ENCODE data around the gene TBXA2R. TPM values are rescaled to one million over a fixed set of nuclear protein-coding genes. Genes with fewer than 3 reads are reported as not detected.

TBXA2R gene
- total RNA-seq, 2 donors from 2014 or later = 0.32 to 0.37 TPM

DNA sequence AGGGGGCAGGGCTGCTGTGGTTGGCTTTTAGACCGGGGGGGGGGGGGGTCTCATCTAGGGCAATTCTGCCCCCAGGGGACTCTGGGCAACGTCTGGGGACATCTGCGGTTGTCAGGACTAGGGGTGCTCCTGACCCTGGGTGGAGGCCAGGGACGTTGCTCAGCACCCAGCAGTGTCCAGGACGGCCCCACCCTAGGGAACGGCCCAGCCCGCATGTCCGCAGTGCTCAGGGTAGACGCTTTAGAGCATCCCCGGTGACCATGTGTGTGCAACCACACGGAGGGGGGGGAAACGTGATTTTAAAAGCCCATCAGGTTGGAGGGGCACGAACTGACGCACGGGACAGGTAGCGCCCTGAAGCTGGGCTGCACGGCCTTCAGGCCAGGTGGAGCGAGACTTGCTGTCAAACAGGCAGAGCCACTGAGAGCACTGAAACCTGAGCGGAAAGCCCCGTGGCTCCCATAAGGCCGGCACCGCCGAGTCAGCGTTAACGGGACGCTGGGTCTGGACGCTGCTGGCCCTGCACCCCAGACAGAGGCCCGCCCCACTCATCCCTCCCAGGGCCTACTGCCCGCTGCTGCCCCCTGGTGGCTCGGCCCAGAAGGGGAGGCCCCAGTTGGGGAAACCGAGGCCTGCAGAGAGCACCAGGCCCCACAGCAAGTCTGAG is 11.6 kb upstream of the TBXA2R start:
- peaks cover 13% of the 10 kb centered on the region for H3K36me3 Mint-ChIP-seq (ENCODE audit: low read depth)
- no peaks in the 10 kb centered on the region for H3K27me3 Mint-ChIP-seq
- H3K4me1 Mint-ChIP-seq = no peaks in the 10 kb centered on the region
- no peaks in the 10 kb centered on the region for H3K9me3 Mint-ChIP-seq
- no peak overlapping the region for H3K4me3 Mint-ChIP-seq
- H3K27ac Mint-ChIP-seq = no peak overlapping the region
- ATAC-seq (replicated peaks) = peak; percentile 77

DNA sequence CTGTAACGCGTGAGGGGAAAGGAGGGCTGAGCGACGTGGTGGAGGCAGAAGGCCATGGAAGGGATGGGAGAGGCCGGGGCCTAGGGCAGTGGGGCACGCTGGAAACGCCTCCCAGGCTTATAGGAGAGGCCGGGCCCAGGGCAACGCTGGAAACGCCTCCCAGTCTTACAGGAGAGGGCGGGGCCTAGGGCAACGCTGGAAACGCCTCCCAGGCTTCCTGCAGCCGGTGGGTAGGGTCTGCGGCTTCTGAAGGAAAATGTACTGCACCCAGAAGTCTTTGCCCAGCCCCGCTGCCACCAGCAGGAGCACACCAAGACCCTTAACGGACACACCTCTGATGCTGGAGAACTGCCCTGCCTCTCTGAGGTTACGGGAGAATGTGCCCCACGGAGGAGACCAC is 10.8 kb upstream of the TBXA2R start:
- no peak overlapping the region for H3K4me3 Mint-ChIP-seq
- H3K27me3 Mint-ChIP-seq = no peaks in the 10 kb centered on the region
- no peaks in the 10 kb centered on the region for H3K4me1 Mint-ChIP-seq
- peak overlapping the region; percentile 21 for H3K27ac Mint-ChIP-seq
- H3K9me3 Mint-ChIP-seq = no peaks in the 10 kb centered on the region
- ATAC-seq (replicated peaks) = no peak
- peaks cover 6% of the 10 kb centered on the region for H3K36me3 Mint-ChIP-seq (ENCODE audit: low read depth)

DNA sequence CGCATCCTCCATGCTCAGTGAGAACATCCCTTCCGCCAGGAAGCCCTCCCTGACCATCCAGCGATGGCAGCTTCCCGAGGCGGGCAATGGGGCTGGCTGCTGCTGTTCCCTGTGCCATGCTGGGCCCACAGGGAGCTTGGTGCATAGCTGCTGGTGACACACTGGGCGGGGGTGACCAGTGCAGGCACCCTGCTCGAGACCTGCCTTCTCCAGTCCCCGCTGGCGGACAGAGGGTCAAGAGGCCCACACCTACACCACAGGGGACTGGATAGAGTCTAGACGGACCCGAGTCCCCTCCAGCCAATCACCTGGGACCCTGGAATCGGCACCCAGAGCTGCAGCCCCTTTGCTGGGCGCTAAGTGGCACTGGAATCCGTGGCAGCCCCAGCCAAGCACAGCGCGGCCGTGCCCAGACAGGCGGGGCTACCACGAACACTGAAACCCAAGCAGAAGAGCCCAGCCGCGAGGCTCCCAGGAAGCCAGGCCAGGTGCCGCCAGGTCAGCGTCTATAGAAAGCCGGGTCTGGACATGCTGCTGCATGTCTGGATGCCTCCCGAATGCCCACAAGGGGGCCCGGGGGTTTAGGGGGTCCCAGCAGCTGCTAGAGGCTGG is 9.0 kb upstream of the TBXA2R start:
- Mint-ChIP-seq H3K9me3 (no peaks in the 10 kb centered on the region), H3K4me3 (no peak overlapping the region), H3K27me3 (no peaks in the 10 kb centered on the region), H3K4me1 (no peaks in the 10 kb centered on the region), H3K27ac (no peak overlapping the region), H3K36me3 (ENCODE audit: low read depth) (peaks cover 5% of the 10 kb centered on the region)
- ATAC-seq (replicated peaks) = no peak

DNA sequence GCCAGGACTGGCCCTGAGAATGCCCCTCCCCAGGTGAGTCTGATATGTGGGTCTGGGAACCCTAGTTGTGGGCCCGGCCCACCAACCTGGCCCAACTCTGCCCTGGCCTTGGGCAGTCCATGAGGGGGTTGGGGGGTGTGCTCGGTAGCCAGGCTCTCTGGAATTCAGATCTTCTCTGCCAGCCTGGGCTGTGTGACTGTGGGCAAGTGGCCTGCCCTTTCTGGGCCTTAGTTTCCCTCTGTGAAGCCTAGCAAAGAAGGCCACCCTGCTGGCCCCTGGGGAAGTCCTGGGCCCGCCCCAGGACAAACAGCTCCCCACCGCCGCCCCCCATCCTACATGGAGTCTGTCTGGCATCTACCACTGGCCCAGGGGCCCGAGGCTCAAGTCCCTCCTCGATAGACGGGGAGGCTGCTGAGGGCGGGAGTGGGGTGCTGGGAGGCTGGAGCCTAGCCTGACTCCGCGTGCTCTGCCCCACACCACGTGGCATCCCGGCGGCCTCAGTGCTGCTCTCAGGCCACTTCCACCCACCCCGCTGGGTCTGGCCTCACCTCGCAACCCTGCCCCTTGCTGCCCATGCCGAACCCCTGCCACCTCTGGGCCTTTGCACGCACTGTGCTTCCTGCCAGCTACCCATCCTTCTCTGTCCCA is 8.3 kb upstream of the TBXA2R start:
- no peaks in the 10 kb centered on the region for H3K9me3 Mint-ChIP-seq
- H3K4me1 Mint-ChIP-seq = no peaks in the 10 kb centered on the region
- peaks cover 5% of the 10 kb centered on the region for H3K36me3 Mint-ChIP-seq (ENCODE audit: low read depth)
- no peak overlapping the region for H3K27ac Mint-ChIP-seq
- H3K27me3 Mint-ChIP-seq = no peaks in the 10 kb centered on the region
- ATAC-seq (replicated peaks) = no peak
- H3K4me3 Mint-ChIP-seq = no peak overlapping the region

DNA sequence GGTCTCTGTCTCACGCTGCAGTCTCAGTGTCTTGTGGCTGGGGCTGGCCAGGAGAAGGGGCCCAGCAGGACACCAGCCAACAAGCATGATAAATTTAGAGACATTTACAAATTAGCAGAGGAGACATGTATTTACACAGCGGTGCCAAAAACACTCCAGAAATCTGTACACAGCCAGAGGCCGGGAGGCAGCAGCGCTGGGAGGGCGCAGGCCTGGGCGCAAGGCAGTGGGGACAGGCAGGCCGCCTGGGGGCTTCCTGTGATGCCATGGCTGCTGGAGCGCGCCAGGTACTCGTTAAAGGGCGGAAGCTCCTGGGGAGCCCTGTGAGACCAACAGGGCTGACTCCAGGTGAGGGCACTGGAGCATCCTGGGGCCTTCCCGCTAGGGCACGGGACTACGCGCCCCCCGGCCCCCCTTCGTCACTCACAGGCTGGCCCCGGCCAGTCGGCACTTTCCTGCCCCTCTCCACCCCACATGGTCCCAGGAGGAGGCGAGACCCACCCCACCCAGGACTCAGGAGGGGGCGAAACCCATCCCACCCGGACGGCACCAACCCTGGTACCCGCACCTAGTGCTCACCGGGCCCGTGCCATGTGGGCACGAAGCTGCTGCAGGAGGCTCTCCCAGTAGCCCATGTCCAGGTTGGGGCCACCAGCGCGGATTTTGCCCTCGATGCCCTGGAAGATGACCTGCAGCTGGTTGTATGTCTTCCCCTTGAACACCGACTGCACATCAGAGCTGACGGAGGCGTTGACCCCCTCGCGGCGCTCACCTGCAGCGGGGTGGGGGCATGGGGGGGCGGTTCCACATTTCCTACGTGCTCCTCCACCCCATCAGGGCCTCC is 7.4 kb upstream of the TBXA2R start:
- Mint-ChIP-seq H3K9me3 (no peaks in the 10 kb centered on the region), H3K27ac (no peak overlapping the region), H3K27me3 (no peaks in the 10 kb centered on the region), H3K4me3 (no peak overlapping the region), H3K36me3 (ENCODE audit: low read depth) (peaks cover 5% of the 10 kb centered on the region), H3K4me1 (no peaks in the 10 kb centered on the region)
- ATAC-seq (replicated peaks) = no peak

DNA sequence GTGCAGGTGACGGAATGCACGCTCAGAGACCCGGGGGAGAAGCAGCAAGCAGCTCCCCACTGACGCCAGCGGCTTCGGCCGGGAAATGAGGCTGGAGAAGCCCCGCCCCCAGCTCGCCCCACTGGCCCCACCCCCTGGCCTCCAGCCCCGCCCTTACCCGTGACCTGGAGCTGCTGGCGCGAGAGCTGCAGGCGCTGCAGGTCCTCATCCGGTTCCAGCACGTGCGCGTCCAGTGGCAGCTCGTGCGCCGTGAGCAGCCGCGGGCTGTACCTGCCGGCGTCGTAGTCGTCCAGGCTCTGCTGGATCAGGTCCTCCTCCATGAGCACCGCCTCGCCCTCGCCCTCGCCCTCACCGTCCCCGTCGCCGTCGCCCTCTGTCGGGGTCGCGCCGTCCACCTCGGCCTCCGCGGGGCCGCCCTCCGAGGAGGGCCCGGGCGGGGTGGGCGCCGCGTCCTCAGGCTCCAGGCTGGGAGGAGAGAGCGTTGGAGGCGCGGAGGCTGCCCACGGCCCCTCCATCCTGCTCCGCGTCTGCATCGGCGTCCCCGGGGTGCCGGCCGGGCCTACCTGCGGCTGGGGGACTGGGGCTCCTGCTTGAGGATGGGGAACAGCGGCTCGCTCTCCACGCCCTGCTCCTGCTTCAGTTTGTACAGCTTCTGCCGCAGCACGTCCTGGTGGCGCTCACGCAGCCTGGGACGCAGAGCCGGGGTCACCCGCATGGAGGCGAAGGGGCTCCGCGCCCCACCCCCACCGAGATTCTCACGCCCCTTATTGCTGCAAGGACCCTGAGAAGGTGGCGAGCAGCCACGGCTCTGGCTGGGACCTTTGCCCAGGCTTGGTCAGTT is 6.4 kb upstream of the TBXA2R start:
- ATAC-seq (replicated peaks) = no peak
- H3K9me3 Mint-ChIP-seq = no peaks in the 10 kb centered on the region

DNA sequence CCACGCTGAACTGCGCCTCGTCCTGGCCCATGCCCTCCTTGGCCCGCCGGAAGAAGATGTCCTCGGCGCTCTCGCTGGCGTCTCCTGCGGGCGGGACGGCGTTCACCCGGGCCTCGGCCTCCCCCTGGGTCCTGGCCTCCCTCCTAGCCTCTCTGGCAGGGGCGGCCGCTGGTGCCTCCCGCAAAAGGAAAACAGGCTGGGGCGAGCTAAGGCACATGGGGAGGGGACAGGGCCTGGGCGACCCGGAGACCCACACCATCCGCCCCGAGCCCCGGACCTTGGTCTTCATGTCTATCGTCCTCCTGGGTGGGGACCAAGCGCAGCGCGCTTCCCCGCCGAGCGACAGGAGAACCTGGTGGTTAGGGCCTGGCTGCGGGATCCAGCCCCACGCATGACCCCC is 5.7 kb upstream of the TBXA2R start:
- Mint-ChIP-seq H3K27me3 (peaks cover 6% of the 10 kb centered on the region), H3K4me3 (no peak overlapping the region), H3K4me1 (no peaks in the 10 kb centered on the region), H3K9me3 (no peaks in the 10 kb centered on the region), H3K27ac (no peak overlapping the region), H3K36me3 (ENCODE audit: low read depth) (peaks cover 5% of the 10 kb centered on the region)
- ATAC-seq (replicated peaks) = no peak

More for the DNA sequence above, 6.4 kb upstream of the TBXA2R start:
- no peak overlapping the region for H3K4me3 Mint-ChIP-seq
- peaks cover 2% of the 10 kb centered on the region for H3K27me3 Mint-ChIP-seq
- H3K36me3 Mint-ChIP-seq (ENCODE audit: low read depth) = peaks cover 5% of the 10 kb centered on the region
- H3K4me1 Mint-ChIP-seq = no peaks in the 10 kb centered on the region
- no peak overlapping the region for H3K27ac Mint-ChIP-seq

DNA sequence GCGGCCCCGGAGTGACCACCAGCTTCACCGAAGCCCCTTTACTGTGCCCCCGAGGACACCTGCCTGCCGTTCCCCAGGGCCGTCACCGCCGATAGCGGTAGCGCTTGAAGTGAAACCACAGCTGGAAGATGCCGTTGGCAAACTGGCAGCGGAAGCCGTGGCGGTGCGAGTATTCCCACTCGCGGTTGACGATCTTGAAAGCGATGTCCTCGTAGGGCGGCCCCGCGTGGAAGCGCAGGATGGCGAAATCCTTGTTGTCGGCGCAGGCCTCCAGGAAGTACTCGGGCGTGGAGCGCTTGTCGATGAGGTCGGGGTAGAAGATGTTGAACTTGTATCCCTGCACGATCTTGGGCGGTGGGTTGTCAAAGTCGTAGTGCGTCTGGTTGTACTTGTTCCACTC is 5.2 kb upstream of the TBXA2R start:
- no peaks in the 10 kb centered on the region for H3K4me1 Mint-ChIP-seq

DNA sequence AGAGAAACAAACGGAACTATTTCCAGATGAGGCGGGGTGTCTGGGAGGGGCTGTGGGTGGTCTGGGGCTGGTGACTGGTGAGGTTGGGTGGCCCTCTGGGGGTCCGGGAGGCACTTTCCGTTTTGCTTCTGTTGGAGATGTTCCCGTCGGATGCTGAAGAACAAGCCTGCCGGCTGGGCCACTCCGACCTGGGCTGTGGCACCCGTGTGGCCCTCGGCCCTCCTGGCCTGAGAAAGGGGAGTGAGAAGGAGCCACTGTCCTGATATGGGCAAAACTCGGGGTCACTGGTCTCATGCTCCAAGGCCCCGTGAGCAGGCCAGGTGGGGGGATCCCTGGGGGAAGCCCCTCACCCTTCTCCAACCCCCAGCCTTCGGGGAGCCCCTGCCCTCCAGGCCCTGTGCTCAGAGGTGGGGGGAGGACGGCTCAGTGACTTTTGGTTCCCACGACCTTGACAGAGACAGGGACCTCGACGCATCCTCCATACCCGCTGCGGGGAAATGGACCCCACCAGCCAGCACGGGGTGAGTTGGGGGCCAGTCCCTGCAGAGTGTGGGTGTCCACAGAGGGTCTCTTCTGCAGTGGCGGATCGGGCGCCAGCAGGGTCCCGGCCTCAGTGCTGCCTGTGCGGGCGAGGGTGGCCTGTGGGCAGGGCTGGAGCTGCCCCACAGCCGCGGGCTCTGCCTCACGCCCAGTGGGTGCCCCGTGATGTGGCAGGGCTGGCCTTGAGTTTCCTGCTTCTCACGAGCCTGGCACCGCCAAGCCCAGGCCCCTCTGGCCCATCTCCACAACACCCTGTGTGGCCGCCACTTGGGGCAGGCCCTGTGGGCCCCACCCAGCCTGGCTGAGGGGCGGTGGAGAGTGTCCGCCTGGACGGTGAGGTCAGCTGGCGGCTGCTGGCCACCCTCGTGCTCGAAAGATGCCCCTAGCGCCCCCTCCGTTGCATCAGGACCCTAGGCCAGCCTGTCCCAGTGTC is 4.4 kb upstream of the TBXA2R start:
- Mint-ChIP-seq H3K36me3 (ENCODE audit: low read depth) (peaks cover 5% of the 10 kb centered on the region), H3K4me1 (no peaks in the 10 kb centered on the region), H3K27ac (no peak overlapping the region), H3K9me3 (no peaks in the 10 kb centered on the region), H3K27me3 (peaks cover 6% of the 10 kb centered on the region), H3K4me3 (no peak overlapping the region)
- no peak for ATAC-seq (replicated peaks)

More for the DNA sequence above, 5.2 kb upstream of the TBXA2R start:
- Mint-ChIP-seq H3K27me3 (peaks cover 6% of the 10 kb centered on the region), H3K36me3 (ENCODE audit: low read depth) (peaks cover 5% of the 10 kb centered on the region), H3K9me3 (no peaks in the 10 kb centered on the region), H3K27ac (no peak overlapping the region), H3K4me3 (no peak overlapping the region)
- ATAC-seq (replicated peaks) = no peak

DNA sequence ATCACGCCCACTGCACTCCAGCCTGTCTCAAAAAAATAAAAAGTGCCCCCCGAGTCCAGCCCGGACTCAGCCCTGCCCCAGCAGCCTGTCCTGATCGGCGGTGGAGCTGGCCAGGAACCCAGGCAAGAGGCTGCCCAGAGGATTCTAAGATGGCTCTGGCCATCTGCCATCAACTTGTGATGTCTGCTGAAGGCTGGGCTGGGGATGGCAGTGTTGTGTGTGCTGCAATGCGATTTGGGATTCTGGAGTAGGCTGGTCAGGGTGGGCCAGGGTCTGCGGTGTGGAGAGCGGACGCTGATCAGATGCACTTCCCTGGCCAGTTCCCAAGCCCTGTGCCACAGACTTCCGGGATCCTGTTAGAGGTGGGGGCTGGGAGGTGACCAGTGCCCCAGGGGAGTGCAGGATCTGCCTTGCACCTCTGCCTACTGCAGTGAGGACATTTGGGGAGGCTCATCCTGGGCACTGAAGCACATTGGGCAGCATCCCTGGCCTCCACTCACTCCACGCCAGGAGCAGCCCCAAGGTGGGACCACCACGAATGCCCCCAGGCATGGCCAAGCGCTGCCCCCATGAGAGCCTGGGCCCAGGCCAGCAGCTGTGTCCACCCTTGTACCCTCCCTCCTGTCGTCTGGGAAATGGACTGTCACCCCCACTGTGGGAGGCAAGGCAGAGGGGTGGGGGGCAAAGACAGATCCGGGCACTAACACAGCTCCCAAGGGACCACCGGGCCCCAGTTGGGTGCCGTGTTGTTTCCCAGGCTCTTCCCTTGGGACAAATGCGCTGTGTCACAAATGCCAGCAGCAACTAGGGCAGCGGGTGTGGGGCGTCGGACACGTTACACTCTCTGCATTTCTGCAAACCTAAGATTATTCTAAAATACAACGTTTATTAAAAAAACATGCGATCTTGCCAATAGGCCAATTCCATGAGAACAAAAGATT is 3.4 kb upstream of the TBXA2R start:
- Mint-ChIP-seq H3K4me1 (no peaks in the 10 kb centered on the region), H3K36me3 (ENCODE audit: low read depth) (peaks cover 5% of the 10 kb centered on the region), H3K27ac (no peak overlapping the region), H3K27me3 (peaks cover 6% of the 10 kb centered on the region), H3K9me3 (no peaks in the 10 kb centered on the region), H3K4me3 (no peak overlapping the region)
- ATAC-seq (replicated peaks) = no peak

DNA sequence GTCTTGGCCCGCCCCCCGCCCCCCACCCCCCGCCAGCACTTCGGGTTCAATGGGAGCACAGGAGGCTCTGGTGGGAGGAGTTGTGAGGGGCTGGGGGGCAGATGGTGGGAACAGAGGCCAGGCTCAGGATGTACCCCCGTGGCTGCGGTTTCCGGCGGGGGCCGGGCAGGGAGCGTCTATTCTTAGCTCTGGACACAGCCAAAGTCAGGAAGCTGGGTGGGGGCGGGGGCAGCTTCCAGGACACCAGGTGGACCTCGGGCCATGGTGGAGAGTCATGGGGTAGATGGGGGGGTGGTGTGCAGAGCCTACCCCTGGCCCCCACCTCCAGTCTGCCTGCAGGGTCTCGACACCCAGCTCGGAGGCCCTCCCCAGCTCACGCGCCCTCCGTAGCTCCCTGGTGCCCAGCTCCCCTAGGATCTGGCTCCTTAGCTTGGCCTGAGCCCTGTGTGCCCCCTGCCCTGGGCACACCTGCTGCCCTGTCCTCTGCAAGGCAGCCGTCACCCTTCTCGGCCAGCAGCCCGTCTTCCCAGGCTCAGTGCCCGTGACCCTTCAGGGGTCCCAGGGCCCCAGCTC is 2.2 kb upstream of the TBXA2R start:
- ATAC-seq (replicated peaks) = no peak
- Mint-ChIP-seq H3K36me3 (ENCODE audit: low read depth) (peaks cover 5% of the 10 kb centered on the region), H3K27me3 (peaks cover 9% of the 10 kb centered on the region), H3K27ac (no peak overlapping the region), H3K4me1 (no peaks in the 10 kb centered on the region), H3K9me3 (no peaks in the 10 kb centered on the region), H3K4me3 (no peak overlapping the region)

DNA sequence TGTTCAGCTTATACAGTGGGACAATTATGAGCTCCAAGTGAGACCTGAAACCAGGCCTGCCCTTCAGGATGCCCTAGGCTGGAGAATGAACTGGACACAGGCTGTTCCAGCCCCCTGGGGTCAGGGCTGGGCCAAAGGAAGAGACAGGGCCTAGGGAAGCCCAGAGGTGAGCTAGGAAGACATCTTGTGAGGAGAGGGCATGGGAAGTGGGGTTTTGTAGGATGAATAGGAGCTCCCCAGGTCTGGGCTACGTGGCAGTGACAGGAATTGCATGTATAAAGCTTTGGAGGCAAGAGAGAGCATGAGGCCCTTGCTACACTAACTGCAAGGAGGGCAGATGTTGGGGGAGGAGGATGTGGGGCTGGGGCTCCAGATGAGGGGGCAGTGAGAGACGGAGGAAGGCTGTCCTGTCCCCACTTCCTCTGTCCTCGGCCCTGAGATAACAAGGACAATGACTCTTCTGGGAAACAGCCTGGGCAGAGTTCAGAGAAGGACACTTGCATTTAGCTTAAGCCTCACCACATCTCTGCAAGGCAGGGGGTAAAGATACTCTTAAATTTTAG is 1.5 kb upstream of the TBXA2R start:
- H3K4me3 Mint-ChIP-seq = no peak overlapping the region
- H3K27ac Mint-ChIP-seq = no peak overlapping the region
- no peaks in the 10 kb centered on the region for H3K9me3 Mint-ChIP-seq
- peaks cover 5% of the 10 kb centered on the region for H3K36me3 Mint-ChIP-seq (ENCODE audit: low read depth)
- H3K4me1 Mint-ChIP-seq = no peaks in the 10 kb centered on the region
- no peak for ATAC-seq (replicated peaks)
- peaks cover 9% of the 10 kb centered on the region for H3K27me3 Mint-ChIP-seq

Measured in activated T-helper 17 cell treated with anti-CD3 and anti-CD28 coated beads, Interleukin-2, amount 50 U/mL, for 72 hours (primary cell).